ENCODE measurements around the gene PTP4A1.

Gene PTP4A1

DNA sequence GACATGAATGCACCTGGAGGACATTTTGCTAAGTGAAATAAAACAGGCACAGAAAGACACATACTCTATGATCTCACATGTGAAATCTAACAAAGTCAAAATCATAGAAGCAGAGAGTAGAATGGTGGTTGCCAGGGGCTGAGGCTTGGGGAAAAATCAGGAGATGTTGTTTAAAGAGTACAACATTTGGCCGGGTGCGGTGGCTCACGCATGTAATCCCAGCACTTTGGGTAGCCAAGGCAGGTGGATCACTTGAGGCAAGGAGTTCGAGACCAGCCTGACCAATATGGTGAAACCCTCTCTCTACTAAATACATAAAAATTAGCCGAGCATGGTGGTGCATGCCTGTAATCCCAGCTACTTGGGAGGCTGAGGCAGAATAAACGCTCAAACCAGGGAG is 26.0 kb upstream of the PTP4A1 start:
- no peak for ATAC-seq
- TF ChIP-seq BACH2 (CRISPR knock-in tag; IDR thresholded peaks at IDR 0.05; ENCODE audit: borderline replicate concordance) (no peak), ZFP30 (CRISPR knock-in tag; IDR thresholded peaks at IDR 0.05) (no peak), GLIS3 (CRISPR knock-in tag; IDR thresholded peaks at IDR 0.05) (no peak), ZFP3 (CRISPR knock-in tag; IDR thresholded peaks at IDR 0.05) (no peak), ARNTL (CRISPR knock-in tag; IDR thresholded peaks at IDR 0.05; ENCODE audit: borderline replicate concordance, low read depth) (no peak), CSDC2 (CRISPR knock-in tag; IDR thresholded peaks at IDR 0.05) (no peak)

DNA sequence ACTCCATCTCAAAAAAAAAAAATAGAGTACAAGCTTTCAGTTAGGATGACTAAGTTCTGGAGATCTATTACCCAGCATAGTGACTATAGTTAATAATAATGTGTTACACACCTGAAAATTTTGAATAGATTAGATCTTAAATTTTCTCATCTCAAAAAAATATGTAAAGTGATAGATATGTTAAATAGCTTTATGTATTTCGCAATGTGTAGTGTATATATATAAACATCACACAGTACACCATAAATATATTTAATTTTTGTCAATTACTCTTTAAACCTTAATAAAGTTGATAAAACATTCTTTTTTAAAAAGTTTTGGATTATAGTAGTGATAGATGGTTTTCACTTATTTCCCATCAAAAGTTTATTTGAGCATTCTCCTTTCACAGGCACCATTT is 25.6 kb upstream of the PTP4A1 start:
- no peak for ATAC-seq
- TF ChIP-seq GLIS3 (CRISPR knock-in tag; IDR thresholded peaks at IDR 0.05) (no peak), ZNF70 (CRISPR knock-in tag; IDR thresholded peaks at IDR 0.05) (no peak), RARB (CRISPR knock-in tag; IDR thresholded peaks at IDR 0.05) (no peak), TCF4 (CRISPR knock-in tag; IDR thresholded peaks at IDR 0.05; ENCODE audit: borderline replicate concordance) (no peak), ZNF8 (CRISPR knock-in tag; IDR thresholded peaks at IDR 0.05) (no peak), ZFP3 (CRISPR knock-in tag; IDR thresholded peaks at IDR 0.05) (no peak), BACH2 (CRISPR knock-in tag; IDR thresholded peaks at IDR 0.05; ENCODE audit: borderline replicate concordance) (no peak), ZFP30 (CRISPR knock-in tag; IDR thresholded peaks at IDR 0.05) (no peak), OSR1 (CRISPR knock-in tag; IDR thresholded peaks at IDR 0.05) (no peak), ESRRG (CRISPR knock-in tag; IDR thresholded peaks at IDR 0.05) (no peak), ISL1 (CRISPR knock-in tag; IDR thresholded peaks at IDR 0.05) (no peak), CSDC2 (CRISPR knock-in tag; IDR thresholded peaks at IDR 0.05) (no peak), TOX (CRISPR knock-in tag; IDR thresholded peaks at IDR 0.05; ENCODE audit: borderline replicate concordance) (no peak)
- TF ChIP-seq, protein P1, sequence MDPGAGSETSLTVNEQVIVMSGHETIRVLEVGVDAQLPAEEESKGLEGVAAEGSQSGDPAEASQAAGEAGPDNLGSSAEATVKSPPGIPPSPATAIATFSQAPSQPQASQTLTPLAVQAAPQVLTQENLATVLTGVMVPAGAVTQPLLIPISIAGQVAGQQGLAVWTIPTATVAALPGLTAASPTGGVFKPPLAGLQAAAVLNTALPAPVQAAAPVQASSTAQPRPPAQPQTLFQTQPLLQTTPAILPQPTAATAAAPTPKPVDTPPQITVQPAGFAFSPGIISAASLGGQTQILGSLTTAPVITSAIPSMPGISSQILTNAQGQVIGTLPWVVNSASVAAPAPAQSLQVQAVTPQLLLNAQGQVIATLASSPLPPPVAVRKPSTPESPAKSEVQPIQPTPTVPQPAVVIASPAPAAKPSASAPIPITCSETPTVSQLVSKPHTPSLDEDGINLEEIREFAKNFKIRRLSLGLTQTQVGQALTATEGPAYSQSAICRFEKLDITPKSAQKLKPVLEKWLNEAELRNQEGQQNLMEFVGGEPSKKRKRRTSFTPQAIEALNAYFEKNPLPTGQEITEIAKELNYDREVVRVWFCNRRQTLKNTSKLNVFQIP (CRISPR knock-in tag; IDR thresholded peaks at IDR 0.05; ENCODE audit: borderline replicate concordance, low read depth): no peak
- TF ChIP-seq, protein P2, sequence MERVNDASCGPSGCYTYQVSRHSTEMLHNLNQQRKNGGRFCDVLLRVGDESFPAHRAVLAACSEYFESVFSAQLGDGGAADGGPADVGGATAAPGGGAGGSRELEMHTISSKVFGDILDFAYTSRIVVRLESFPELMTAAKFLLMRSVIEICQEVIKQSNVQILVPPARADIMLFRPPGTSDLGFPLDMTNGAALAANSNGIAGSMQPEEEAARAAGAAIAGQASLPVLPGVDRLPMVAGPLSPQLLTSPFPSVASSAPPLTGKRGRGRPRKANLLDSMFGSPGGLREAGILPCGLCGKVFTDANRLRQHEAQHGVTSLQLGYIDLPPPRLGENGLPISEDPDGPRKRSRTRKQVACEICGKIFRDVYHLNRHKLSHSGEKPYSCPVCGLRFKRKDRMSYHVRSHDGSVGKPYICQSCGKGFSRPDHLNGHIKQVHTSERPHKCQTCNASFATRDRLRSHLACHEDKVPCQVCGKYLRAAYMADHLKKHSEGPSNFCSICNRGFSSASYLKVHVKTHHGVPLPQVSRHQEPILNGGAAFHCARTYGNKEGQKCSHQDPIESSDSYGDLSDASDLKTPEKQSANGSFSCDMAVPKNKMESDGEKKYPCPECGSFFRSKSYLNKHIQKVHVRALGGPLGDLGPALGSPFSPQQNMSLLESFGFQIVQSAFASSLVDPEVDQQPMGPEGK (CRISPR knock-in tag; IDR thresholded peaks at IDR 0.05; ENCODE audit: borderline replicate concordance): no peak
- TF ChIP-seq, protein P3, sequence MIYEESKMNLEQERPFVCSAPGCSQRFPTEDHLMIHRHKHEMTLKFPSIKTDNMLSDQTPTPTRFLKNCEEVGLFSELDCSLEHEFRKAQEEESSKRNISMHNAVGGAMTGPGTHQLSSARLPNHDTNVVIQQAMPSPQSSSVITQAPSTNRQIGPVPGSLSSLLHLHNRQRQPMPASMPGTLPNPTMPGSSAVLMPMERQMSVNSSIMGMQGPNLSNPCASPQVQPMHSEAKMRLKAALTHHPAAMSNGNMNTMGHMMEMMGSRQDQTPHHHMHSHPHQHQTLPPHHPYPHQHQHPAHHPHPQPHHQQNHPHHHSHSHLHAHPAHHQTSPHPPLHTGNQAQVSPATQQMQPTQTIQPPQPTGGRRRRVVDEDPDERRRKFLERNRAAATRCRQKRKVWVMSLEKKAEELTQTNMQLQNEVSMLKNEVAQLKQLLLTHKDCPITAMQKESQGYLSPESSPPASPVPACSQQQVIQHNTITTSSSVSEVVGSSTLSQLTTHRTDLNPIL (CRISPR knock-in tag; IDR thresholded peaks at IDR 0.05; ENCODE audit: low read depth): no peak

DNA sequence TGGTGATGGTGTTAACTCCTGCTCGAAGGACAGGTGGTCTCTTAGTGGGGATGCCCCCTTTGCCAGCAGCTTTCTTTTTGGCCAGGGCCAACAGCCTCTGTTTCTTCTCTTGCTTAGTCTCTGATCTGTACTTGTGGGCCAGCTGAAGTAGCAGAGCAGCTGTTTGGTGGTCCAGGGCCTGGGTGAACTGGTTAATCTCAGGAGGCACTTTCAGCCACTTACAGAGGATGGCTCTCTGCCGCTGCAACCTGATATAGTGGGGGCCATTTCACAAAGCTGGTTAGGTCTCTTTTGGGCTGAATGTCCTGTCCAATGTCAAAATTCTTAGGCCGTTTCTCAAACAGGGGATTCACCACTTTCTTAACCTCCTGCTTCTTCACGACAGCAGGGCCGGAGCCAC is 23.2 kb upstream of the PTP4A1 start:
- no peak for ATAC-seq
- TF ChIP-seq ZNF565 (CRISPR knock-in tag; conservative IDR thresholded peaks at IDR 0.05; ENCODE audit: low read depth) (no peak), CSDC2 (CRISPR knock-in tag; IDR thresholded peaks at IDR 0.05) (no peak), TOX (CRISPR knock-in tag; IDR thresholded peaks at IDR 0.05; ENCODE audit: borderline replicate concordance) (no peak), ESRRG (CRISPR knock-in tag; IDR thresholded peaks at IDR 0.05) (no peak), SNAI2 (CRISPR knock-in tag; IDR thresholded peaks at IDR 0.05) (no peak), ZNF8 (CRISPR knock-in tag; IDR thresholded peaks at IDR 0.05) (no peak), TCF4 (CRISPR knock-in tag; IDR thresholded peaks at IDR 0.05; ENCODE audit: borderline replicate concordance) (no peak), ZFP3 (CRISPR knock-in tag; IDR thresholded peaks at IDR 0.05) (no peak), ISL1 (CRISPR knock-in tag; IDR thresholded peaks at IDR 0.05) (no peak)

DNA sequence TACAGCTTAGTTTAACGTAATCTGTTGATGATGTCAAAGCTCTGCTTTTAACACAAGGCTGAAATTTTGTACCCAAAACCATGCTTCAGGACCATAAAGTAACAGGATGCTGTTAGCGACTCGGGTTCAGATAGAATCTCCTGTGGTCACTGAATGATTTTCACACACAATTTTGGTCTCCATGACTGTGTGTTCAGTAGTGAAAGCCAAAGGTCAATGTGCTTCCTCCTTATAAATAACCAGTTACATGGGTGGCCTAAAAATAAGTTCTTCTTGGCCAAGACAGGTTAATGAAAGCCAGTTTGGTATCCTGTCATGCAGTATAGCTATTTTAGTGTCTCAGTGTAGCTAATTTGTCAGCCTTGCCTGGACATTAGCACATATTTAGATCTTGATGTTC is 19.1 kb upstream of the PTP4A1 start:
- no peak for ATAC-seq
- TF ChIP-seq, protein P4, sequence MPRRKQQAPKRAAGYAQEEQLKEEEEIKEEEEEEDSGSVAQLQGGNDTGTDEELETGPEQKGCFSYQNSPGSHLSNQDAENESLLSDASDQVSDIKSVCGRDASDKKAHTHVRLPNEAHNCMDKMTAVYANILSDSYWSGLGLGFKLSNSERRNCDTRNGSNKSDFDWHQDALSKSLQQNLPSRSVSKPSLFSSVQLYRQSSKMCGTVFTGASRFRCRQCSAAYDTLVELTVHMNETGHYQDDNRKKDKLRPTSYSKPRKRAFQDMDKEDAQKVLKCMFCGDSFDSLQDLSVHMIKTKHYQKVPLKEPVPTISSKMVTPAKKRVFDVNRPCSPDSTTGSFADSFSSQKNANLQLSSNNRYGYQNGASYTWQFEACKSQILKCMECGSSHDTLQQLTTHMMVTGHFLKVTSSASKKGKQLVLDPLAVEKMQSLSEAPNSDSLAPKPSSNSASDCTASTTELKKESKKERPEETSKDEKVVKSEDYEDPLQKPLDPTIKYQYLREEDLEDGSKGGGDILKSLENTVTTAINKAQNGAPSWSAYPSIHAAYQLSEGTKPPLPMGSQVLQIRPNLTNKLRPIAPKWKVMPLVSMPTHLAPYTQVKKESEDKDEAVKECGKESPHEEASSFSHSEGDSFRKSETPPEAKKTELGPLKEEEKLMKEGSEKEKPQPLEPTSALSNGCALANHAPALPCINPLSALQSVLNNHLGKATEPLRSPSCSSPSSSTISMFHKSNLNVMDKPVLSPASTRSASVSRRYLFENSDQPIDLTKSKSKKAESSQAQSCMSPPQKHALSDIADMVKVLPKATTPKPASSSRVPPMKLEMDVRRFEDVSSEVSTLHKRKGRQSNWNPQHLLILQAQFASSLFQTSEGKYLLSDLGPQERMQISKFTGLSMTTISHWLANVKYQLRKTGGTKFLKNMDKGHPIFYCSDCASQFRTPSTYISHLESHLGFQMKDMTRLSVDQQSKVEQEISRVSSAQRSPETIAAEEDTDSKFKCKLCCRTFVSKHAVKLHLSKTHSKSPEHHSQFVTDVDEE (CRISPR knock-in tag; IDR thresholded peaks at IDR 0.05): no peak
- TF ChIP-seq ZNF8 (CRISPR knock-in tag; IDR thresholded peaks at IDR 0.05) (no peak), BACH2 (CRISPR knock-in tag; IDR thresholded peaks at IDR 0.05; ENCODE audit: borderline replicate concordance) (no peak), SNAI2 (CRISPR knock-in tag; IDR thresholded peaks at IDR 0.05) (no peak), ZFP3 (CRISPR knock-in tag; IDR thresholded peaks at IDR 0.05) (no peak), TCF4 (CRISPR knock-in tag; IDR thresholded peaks at IDR 0.05; ENCODE audit: borderline replicate concordance) (no peak), ZNF70 (CRISPR knock-in tag; IDR thresholded peaks at IDR 0.05) (no peak), CSDC2 (CRISPR knock-in tag; IDR thresholded peaks at IDR 0.05) (no peak), PPARA (CRISPR knock-in tag; IDR thresholded peaks at IDR 0.05; ENCODE audit: borderline replicate concordance) (no peak), GLIS3 (CRISPR knock-in tag; IDR thresholded peaks at IDR 0.05) (no peak), ISL1 (CRISPR knock-in tag; IDR thresholded peaks at IDR 0.05) (no peak), TOX (CRISPR knock-in tag; IDR thresholded peaks at IDR 0.05; ENCODE audit: borderline replicate concordance) (no peak), ESRRG (CRISPR knock-in tag; IDR thresholded peaks at IDR 0.05) (no peak), ZC3H10 (CRISPR knock-in tag; IDR thresholded peaks at IDR 0.05) (no peak), ZFP30 (CRISPR knock-in tag; IDR thresholded peaks at IDR 0.05) (no peak)
- TF ChIP-seq, protein P3 (CRISPR knock-in tag; IDR thresholded peaks at IDR 0.05; ENCODE audit: low read depth): no peak
- TF ChIP-seq, protein P2 (CRISPR knock-in tag; IDR thresholded peaks at IDR 0.05; ENCODE audit: borderline replicate concordance): no peak

Data from SK-N-SH treated with all-trans-retinoic acid at 6 μM for 48 hours (cell line).